NCI-H1105 (cell line): ENCODE measurements around the gene ANKRD34B.

Experiments used
- DNase-seq: peaks from one replicate; lab custom pipeline; 2025; lab: John Stamatoyannopoulos, UW

The ANKRD34B gene

DNA sequence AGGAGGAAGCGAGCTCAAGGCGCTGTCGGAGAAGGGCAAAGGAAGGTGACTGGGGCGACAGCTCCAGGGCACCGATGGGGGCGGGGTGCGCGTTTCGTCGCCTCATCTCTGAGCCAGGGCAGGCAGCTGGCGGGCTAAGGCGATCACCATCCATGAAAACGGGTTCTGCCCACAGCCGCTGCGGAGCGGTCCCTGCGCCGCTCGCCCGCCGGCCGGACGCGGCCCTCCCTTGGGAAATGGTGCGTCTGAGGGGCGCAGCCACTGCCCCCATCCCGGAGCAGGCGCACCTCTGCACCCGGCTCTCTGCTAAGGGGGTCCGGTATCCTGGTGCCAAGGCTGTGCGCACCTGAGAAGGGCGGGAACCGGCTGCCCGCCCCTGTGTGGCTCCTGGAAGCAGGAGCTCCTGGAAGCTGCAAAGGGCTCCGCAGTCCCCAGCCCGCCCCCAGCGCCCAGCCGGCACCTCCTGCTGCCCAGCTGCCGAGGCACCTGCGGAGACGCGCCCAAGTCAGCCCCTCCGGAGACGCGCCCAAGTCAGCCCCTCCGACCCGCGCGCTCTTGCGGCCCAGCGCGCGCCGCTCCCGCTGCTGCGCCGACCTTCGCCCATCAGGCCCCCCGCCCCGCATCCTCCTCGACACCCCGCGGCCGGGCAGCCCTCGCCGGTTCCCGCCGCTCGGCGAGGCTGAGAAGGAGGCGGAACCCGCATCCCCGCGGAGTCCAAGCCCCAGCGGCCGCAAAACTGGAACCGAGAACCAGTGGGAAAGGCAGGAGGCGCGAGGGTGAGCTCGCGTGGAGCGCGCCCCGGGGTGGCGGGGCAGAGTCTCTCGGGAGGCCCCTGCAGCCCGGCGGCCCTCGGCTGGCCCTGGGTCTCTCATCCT, 757 bp downstream of the ANKRD34B start:
- no peak for DNase-seq

DNA sequence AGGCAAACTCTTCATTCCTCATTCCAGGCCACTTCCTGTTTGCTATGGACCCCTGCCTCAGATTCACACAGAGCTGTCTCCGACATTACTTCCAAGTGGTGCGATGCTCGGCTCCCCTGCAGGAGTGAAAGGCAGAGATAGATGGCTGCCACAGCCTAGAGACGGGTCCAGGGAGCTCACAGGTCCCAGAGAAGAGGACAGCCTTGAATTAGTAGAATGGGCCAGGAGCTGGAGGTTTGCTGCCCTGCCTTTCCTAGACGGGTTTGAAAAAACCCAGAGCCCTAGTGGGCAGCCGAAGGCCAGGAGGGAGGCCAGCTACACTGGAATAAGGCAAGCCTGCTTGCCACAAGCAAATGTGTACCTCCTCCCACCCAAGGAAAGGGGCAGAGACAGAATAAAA, 1.8 kb downstream of the ANKRD34B start:
- no peak for DNase-seq

DNA sequence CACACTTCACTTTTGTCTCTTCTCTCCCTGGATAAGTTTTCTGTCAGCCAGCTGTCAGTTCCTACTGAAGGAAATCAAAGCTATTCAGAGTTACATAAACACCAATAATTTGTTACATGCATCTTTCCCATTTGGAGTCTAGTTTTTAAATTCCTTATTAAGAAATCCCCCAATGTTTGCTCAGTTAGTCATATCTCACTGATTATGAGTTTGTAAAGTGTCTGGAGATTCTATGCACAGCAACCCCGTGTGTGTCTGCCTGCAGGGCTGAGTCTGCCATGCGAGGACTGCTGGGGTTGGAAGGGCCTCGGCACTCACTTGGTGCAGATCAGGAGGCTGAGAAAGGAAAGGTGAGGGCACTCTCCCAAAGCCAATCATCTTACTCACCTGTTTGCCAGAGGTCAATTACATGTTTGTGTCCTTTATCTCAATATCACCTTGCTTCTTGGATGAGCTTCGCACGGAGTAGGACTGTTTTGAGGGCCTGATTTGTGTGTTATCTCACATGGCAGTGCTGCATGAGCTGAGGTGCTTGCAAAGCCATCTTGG, 3.3 kb downstream of the ANKRD34B start:
- no peak for DNase-seq

DNA sequence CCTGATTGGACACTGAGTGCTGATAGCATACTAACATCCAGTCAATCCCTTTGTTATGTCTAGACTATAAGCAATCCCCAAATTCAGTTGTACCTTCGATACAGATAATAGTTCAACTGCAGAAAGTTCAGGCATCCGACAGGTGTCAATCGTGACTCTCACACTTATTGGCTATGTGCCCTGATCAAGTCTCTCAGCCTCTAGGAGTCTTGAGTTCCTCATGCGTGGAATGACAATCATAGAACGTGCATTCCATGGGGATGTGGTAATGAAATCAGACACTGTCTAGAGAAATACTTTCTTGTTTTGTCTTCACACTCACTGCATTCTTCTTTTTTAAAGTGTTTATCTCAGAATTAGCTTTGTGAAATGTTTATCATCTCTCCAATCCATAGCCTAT, 4.8 kb downstream of the ANKRD34B start:
- DNase-seq: no peak

DNA sequence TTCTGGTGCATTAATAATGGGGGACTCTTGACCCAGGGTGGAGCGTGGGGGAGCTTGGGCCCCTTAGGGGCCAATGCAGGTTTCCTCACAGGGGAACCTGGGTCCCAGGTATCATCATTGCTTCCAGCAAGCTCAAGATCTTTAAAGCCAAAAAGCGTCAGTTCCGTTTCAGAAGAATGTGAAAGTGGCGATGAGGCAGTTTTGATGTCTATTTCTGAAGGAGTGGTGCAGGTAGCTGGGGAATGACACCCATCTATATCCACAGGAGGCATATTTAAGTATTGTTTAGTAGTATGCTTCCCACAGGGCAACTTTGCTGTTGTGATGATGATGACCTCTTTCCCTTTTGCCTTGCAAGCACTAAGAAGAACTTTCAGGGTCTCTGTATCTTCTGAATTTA, 10.8 kb downstream of the ANKRD34B start:
- DNase-seq: no peak

DNA sequence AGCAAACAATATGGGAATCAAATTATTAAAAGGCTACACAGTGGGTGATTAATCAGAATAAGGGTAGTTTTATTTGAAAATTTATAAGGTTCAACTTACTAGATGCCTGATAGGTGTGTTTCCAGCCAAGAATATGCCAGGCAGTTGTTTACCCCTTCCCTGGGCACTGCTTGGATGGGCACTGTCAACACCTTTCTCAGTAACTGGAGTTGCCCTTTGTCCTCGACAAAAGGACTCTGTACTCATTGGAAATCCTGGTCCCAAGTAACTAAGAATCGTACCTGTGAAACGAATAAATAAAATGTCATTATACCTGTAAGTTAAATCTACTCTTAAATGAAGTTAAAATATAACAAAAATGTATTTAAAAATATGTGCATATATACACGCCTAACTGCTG, 15.0 kb downstream of the ANKRD34B start:
- DNase-seq: no peak

DNA sequence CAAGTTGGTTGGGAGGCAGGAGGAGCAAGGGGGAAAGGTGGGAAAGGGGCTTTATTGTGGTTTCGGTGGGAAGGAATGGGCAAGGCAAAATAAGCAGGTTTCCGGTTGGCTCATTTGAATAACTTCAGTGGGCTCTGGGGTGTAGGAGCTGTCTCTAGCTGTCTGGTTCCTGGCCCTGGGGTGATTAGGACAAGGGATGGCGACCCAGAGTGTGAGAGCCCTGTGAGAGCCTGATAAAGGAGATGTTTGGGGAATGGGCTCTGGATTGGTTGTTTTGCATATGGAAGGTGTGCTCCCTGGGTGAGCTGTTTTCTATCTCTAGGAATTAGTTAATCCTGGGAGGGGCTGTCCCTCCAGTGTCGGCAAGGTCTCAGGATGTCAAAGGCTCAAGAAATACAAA, 15.4 kb downstream of the ANKRD34B start:
- DNase-seq: no peak

DNA sequence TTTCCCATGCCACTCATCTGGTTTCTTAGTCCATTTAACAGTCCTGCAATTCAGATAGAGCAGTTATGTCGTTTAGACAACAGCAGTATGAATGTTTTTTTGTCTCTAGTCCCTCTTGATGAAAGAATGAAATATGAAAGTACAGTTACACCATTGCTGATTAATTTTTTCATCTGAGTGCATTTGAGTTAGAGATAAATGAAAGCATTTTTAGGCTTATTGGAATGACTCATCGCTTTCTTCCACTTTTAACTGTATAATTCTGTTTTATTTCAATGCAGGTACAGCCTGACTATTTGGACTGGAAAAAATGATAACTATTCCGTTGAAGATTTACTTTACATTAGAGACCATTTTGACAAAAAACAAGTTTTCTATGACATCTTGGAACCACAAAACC, 28.7 kb downstream of the ANKRD34B start:
- DNase-seq: no peak

DNA sequence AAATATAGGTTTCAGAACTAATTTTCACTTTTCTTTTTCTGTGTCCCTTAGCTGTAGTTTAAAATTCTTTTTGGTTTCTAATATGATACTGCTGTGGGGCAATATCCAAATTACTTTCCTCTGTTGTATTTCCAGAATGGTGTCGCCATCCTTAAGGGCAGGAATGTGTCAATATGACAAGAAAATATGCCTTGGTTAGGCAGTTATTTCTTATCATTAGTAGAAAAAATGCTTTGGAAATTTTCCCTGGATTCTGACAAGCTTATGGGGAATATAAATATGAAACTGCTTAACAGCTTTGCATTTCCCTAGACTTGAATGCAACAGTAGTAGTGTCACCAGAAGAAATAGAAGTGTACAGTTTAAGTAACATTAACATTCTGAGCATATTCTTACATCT, 29.4 kb downstream of the ANKRD34B start:
- DNase-seq: no peak

DNA sequence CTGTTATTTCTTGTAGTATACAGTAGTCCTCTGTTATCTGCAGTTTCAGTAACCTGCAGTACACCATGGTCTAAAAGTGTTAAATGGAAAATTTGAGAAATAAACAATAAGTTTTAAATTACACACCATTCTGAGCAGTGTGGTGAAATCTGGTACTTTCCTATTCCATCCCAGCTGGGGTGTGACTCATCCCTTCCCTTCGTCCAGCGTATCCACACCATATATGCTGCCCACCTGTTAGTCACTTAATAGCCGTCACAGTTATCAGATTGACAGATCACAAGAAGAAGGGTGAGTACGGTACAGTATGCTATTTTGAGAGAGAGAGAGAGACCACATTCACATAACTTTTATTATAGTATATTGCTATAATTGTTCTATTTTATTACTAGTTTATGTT, 53.3 kb downstream of the ANKRD34B start:
- no peak for DNase-seq

DNA sequence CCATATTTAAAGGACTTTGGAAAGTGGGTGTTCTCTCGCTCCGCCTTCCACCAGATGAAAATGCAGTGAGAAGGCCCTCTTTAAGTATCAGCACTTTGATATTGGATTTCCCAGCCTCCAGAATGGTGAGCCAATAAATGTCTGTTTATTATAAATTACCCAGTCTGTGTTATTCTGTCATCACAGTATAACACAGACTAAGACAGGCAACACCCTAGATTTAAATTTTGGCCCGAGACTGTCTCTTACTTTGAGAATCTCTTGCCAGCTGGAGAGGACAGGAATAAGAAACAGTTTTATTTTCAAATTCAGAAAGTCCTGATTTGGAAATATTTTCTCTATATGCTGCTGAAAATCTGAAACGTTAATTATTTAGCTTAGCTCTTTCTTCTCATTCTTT, 60.7 kb downstream of the ANKRD34B start:
- no peak for DNase-seq

DNA sequence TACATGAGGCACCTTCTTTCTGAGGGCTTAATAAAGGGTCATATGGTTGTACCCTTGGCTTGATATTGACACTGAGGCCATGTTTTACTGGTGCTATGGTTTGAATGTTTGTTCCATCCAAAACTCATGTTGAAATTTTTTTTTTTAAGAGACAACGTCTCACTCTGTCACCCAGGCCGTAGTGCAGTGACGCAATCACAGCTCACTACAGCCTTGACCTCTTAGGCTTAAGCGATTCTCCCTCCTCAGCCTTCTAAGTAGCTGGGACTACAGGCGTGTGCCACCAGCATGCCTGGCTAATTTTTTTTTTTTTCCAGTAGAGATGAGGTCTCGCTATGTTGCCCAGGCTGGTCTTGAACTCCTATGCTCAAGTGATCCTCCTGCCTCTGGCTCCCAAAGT, 61.2 kb downstream of the ANKRD34B start:
- no peak for DNase-seq

DNA sequence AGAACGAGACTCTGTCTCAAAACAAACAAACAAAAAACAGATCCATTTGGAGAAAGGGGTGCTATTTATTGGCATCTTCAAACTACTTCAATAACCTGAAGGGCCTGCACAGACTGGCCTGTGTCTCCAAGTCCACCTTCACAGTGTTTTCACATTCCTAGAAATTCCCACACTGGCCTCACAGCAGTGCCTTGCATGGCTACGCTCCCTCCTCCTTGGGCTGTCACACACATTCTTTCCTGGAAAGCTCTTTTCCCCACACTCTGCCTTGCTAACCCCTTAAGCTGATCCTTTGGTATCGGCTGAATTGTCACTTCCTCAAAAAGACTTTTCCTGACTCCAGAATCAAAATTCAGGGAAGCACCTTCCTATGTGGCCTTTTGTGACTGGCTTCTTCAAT, 62.4 kb downstream of the ANKRD34B start:
- DNase-seq: no peak
